Astrocyte (in vitro differentiated cells and primary cell): ENCODE data around the gene PLA2G6.

ENCODE experiments used
- EZH2 ChIP-seq: IDR thresholded peaks from 2 replicates; pipeline ENCODE4 v1.6.1; 2012; ENCODE audit warnings: mild to moderate bottlenecking, low read length, inconsistent platforms; ENCODE audit not compliant: insufficient read depth
- TF ChIP-seq, protein P1 (sequence below): IDR thresholded peaks from 2 replicates; pipeline ENCODE4 v1.5.1; 2011; ENCODE audit warnings: low read depth, mild to moderate bottlenecking, inconsistent platforms, low read length, moderate library complexity; ENCODE audit not compliant: insufficient read depth

DNA sequence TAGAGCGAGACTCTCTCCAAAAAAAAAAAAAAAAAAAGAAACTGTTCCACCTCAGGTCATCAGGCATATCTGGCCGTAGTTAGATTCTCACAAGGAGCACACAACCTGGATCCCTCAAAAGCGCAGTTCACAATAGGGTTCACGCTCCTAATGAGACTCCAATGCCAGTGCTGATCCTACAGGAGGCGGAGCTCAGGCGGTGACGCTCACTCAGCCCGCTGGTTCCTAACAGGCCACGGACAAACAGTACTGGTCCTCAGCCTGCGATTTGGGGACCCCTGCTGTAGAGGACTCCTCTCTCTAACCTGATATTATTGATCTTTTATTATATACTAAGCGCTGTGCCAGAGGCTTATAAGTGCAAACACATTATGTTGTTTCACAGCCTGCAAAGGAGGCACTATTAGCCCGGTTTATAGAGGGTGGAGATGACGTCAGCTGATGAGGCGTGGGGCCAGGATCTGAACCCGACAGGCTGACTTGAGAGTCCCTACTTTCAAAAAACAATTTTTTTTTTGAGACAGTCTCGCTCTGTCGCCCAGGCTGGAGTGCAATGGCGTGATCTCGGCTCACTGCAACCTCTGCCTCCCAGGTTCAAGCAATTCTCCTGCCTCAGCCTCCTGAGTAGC is 15.3 kb upstream of the PLA2G6 start:
- TF ChIP-seq, protein P1, sequence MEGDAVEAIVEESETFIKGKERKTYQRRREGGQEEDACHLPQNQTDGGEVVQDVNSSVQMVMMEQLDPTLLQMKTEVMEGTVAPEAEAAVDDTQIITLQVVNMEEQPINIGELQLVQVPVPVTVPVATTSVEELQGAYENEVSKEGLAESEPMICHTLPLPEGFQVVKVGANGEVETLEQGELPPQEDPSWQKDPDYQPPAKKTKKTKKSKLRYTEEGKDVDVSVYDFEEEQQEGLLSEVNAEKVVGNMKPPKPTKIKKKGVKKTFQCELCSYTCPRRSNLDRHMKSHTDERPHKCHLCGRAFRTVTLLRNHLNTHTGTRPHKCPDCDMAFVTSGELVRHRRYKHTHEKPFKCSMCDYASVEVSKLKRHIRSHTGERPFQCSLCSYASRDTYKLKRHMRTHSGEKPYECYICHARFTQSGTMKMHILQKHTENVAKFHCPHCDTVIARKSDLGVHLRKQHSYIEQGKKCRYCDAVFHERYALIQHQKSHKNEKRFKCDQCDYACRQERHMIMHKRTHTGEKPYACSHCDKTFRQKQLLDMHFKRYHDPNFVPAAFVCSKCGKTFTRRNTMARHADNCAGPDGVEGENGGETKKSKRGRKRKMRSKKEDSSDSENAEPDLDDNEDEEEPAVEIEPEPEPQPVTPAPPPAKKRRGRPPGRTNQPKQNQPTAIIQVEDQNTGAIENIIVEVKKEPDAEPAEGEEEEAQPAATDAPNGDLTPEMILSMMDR = no peak
- no peak for TF ChIP-seq EZH2
